Measurements from ENCODE around the gene PDZRN3. TPM values are rescaled to one million over a fixed set of nuclear protein-coding genes. Genes with fewer than 3 reads are reported as not detected.

PDZRN3 gene
- total RNA-seq, 1 donor from 2014 or later = 1.3 TPM

- no peaks in the 10 kb centered on the region for H3K9me3 Mint-ChIP-seq (ENCODE audit: unreplicated experiment)
- DNase-seq (ENCODE audit: low spot score) = no peak
- H3K4me3 Mint-ChIP-seq (ENCODE audit: unreplicated experiment) = no peak overlapping the region
- no peaks in the 10 kb centered on the region for H3K36me3 Mint-ChIP-seq (ENCODE audit: low read depth, unreplicated experiment)
- H3K27ac Mint-ChIP-seq (ENCODE audit: unreplicated experiment) = no peak overlapping the region
- H3K27me3 Mint-ChIP-seq (ENCODE audit: unreplicated experiment) = peaks cover 6% of the 10 kb centered on the region
- H3K4me1 Mint-ChIP-seq (ENCODE audit: unreplicated experiment) = peaks cover 10% of the 10 kb centered on the region
- TF ChIP-seq, protein P1, sequence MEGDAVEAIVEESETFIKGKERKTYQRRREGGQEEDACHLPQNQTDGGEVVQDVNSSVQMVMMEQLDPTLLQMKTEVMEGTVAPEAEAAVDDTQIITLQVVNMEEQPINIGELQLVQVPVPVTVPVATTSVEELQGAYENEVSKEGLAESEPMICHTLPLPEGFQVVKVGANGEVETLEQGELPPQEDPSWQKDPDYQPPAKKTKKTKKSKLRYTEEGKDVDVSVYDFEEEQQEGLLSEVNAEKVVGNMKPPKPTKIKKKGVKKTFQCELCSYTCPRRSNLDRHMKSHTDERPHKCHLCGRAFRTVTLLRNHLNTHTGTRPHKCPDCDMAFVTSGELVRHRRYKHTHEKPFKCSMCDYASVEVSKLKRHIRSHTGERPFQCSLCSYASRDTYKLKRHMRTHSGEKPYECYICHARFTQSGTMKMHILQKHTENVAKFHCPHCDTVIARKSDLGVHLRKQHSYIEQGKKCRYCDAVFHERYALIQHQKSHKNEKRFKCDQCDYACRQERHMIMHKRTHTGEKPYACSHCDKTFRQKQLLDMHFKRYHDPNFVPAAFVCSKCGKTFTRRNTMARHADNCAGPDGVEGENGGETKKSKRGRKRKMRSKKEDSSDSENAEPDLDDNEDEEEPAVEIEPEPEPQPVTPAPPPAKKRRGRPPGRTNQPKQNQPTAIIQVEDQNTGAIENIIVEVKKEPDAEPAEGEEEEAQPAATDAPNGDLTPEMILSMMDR (IDR thresholded peaks at IDR 0.05; ENCODE audit: unreplicated experiment) = no peak
Observed at GRCh38 chr3:73626106-73626505, 1.4 kb upstream of the PDZRN3 start.

DNA sequence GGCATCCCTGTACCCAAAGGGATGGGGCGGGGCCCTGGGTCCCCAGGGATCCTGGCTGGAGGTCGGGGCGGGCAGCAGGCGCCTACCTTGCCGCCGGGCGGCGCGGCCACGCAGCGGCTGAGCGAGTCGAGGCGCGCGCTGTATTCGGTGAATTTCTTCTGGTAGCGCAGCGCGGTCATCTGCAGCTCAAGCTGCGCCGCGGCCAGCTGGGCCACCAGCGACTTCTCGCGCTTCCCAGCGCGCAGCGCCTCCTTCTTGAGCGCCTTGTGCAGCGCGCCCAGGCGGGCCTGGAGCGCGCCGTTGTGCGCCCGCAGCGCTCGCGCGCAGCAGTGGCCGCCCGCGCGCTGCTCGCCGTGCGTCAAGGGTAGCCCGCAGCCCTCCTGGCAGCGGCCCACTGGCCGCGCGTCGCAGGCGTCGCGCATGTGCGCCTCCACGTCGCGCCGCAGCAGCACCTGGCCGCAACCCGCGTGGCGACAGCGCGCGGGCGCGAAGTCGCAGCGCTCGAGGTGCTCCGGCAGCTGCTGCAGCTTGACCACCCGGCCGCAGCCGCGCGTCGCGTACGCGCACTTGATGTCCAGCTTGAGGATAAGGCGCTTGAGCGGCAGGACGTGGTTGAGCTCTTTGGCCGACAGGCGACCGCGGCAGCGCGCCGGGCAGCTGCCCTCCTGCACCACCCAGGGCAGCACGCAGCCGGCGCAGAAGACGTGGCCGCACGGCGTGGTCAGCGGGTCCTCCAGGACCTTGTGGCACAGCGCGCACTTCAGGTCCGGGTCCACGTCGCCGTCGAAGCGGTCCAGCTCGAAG, 522 bp downstream of the PDZRN3 start:
- Mint-ChIP-seq H3K9me3 (ENCODE audit: unreplicated experiment) (no peaks in the 10 kb centered on the region), H3K4me3 (ENCODE audit: unreplicated experiment) (peak overlapping the region; percentile 69), H3K4me1 (ENCODE audit: unreplicated experiment) (peaks cover 10% of the 10 kb centered on the region), H3K27me3 (ENCODE audit: unreplicated experiment) (peaks cover 9% of the 10 kb centered on the region), H3K27ac (ENCODE audit: unreplicated experiment) (no peak overlapping the region), H3K36me3 (ENCODE audit: low read depth, unreplicated experiment) (no peaks in the 10 kb centered on the region)
- peak; percentile 51 for DNase-seq (ENCODE audit: low spot score)
- TF ChIP-seq, protein P1 (IDR thresholded peaks at IDR 0.05; ENCODE audit: unreplicated experiment) = no peak

GRCh38 chr3:73623346-73623745, 1.4 kb downstream of the PDZRN3 start:
- Mint-ChIP-seq H3K27ac (ENCODE audit: unreplicated experiment) (no peak overlapping the region), H3K4me3 (ENCODE audit: unreplicated experiment) (no peak overlapping the region), H3K36me3 (ENCODE audit: low read depth, unreplicated experiment) (no peaks in the 10 kb centered on the region), H3K4me1 (ENCODE audit: unreplicated experiment) (peaks cover 10% of the 10 kb centered on the region), H3K27me3 (ENCODE audit: unreplicated experiment) (peaks cover 11% of the 10 kb centered on the region), H3K9me3 (ENCODE audit: unreplicated experiment) (no peaks in the 10 kb centered on the region)
- no peak for DNase-seq (ENCODE audit: low spot score)
- TF ChIP-seq, protein P1 (IDR thresholded peaks at IDR 0.05; ENCODE audit: unreplicated experiment) = no peak

GRCh38 chr3:73622091-73622805, 2.5 kb downstream of the PDZRN3 start:
- H3K4me3 Mint-ChIP-seq (ENCODE audit: unreplicated experiment) = no peak overlapping the region
- H3K9me3 Mint-ChIP-seq (ENCODE audit: unreplicated experiment) = no peaks in the 10 kb centered on the region
- peaks cover 10% of the 10 kb centered on the region for H3K4me1 Mint-ChIP-seq (ENCODE audit: unreplicated experiment)
- no peak overlapping the region for H3K27ac Mint-ChIP-seq (ENCODE audit: unreplicated experiment)
- no peaks in the 10 kb centered on the region for H3K36me3 Mint-ChIP-seq (ENCODE audit: low read depth, unreplicated experiment)
- TF ChIP-seq, protein P1 (IDR thresholded peaks at IDR 0.05; ENCODE audit: unreplicated experiment) = no peak
- H3K27me3 Mint-ChIP-seq (ENCODE audit: unreplicated experiment) = peaks cover 10% of the 10 kb centered on the region
- no peak for DNase-seq (ENCODE audit: low spot score)

DNA sequence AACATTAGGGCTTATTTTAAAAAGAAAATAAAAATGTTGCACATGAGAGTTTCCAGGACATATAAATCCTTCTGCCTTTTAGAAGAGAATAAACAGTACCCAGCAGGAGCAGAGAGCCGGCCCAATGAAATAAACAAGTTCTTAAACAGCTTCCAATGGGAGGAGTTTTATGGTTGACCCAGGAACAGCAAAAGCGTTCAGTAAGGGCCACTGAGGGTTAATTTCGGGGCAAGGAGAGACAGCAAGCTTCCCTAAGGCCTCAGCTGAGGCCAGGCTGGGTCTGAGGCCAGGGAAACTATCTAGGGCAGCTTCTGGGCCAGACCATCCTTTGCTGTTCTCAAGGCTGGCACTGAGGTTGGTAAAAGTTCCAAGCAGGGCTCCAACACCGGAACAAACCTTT, 3.4 kb downstream of the PDZRN3 start:
- Mint-ChIP-seq H3K4me3 (ENCODE audit: unreplicated experiment) (no peak overlapping the region), H3K36me3 (ENCODE audit: low read depth, unreplicated experiment) (no peaks in the 10 kb centered on the region), H3K9me3 (ENCODE audit: unreplicated experiment) (no peaks in the 10 kb centered on the region), H3K4me1 (ENCODE audit: unreplicated experiment) (peaks cover 10% of the 10 kb centered on the region), H3K27ac (ENCODE audit: unreplicated experiment) (no peak overlapping the region), H3K27me3 (ENCODE audit: unreplicated experiment) (peaks cover 10% of the 10 kb centered on the region)
- no peak for DNase-seq (ENCODE audit: low spot score)
- TF ChIP-seq, protein P1 (IDR thresholded peaks at IDR 0.05; ENCODE audit: unreplicated experiment) = no peak
